ENCODE measurements around the gene DNER.
"Not testable (repeated sequence)": the region's sequence is repeated elsewhere in the genome, so short reads cannot be mapped to it uniquely, and the experiment has no call there.

The DNER gene

DNA sequence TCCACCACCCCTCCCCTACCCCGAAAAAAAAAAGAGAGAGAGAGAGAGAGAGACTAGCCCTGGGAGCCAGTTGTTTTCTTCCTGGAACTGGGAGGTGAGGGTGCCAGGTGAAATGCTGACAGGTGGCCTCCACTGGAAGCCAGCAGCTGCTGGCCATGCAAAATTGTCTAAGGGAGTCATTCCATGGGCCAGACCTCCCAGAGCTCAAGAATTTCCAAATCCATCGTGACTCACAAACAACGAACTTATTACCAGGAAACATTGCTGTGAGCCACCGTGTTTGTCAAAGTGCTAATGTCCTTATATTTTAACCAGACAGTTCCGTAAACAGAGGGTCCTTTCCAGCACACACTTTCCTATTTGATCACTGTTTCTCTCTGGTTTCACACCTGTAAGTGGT is 374.7 kb downstream of the DNER start:
- H3K27ac ChIP-seq = no peak overlapping the region
- TF ChIP-seq CTCF (IDR thresholded peaks at IDR 0.05) = no peak
- no peaks in the 10 kb centered on the region for H3K9me3 ChIP-seq
- H3K27me3 ChIP-seq = no peaks in the 10 kb centered on the region
- H3K4me3 ChIP-seq (ENCODE audit: low read depth in 1 of 2, low read length in 1 of 2) = no peak overlapping the region
- H3K36me3 ChIP-seq = no peaks in the 10 kb centered on the region
- H3K4me1 ChIP-seq (ENCODE audit: control insufficient read depth in 1 of 2, insufficient read depth in 1 of 2, low read depth in 1 of 2, low read length in 1 of 2) = no peaks in the 10 kb centered on the region

DNA sequence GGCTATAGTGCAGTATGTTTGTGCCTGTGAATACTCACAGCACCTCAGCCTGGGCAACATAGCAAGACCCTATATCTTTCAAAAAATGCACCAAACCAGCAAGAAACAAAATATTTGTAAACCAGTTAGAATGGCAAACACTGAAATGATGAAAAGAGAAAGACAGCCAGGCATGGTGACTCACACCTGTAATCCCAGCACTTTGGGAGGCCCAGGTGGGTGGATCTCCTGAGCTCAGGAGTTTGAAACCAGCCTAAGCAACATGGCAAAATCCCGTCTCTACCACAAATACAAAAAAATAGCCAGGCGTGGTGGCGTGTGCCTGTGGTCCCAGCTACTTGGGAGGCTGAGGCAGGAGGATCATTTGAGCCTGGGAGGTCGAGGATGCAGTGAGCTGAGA is 375.2 kb downstream of the DNER start:
- not testable (repeated sequence) for H3K36me3 ChIP-seq; H3K4me1 ChIP-seq (ENCODE audit: control insufficient read depth in 1 of 2, insufficient read depth in 1 of 2, low read depth in 1 of 2, low read length in 1 of 2)

GRCh38 chr2:229335877-229336346 is 378.4 kb downstream of the DNER start:
- no peak for TF ChIP-seq CTCF (IDR thresholded peaks at IDR 0.05)
- H3K4me1 ChIP-seq (ENCODE audit: control insufficient read depth in 1 of 2, insufficient read depth in 1 of 2, low read depth in 1 of 2, low read length in 1 of 2) = no peaks in the 10 kb centered on the region
- H3K27ac ChIP-seq = no peak overlapping the region

More for the DNA sequence above, 375.2 kb downstream of the DNER start:
- not testable (repeated sequence) for H3K9me3 ChIP-seq; H3K4me3 ChIP-seq (ENCODE audit: low read depth in 1 of 2, low read length in 1 of 2); H3K27me3 ChIP-seq; H3K27ac ChIP-seq

GRCh38 chr2:229335330-229335729 is 379.0 kb downstream of the DNER start:
- no peak for TF ChIP-seq CTCF (IDR thresholded peaks at IDR 0.05)
- no peak overlapping the region for H3K27ac ChIP-seq
- H3K9me3 ChIP-seq = no peaks in the 10 kb centered on the region
- H3K4me3 ChIP-seq (ENCODE audit: low read depth in 1 of 2, low read length in 1 of 2) = no peak overlapping the region
- no peaks in the 10 kb centered on the region for H3K4me1 ChIP-seq (ENCODE audit: control insufficient read depth in 1 of 2, insufficient read depth in 1 of 2, low read depth in 1 of 2, low read length in 1 of 2)
- no peaks in the 10 kb centered on the region for H3K27me3 ChIP-seq
- H3K36me3 ChIP-seq = no peaks in the 10 kb centered on the region

More at GRCh38 chr2:229335877-229336346, 378.4 kb downstream of the DNER start:
- no peak overlapping the region for H3K4me3 ChIP-seq (ENCODE audit: low read depth in 1 of 2, low read length in 1 of 2)
- no peaks in the 10 kb centered on the region for H3K9me3 ChIP-seq
- no peaks in the 10 kb centered on the region for H3K36me3 ChIP-seq
- no peaks in the 10 kb centered on the region for H3K27me3 ChIP-seq

- no peaks in the 10 kb centered on the region for H3K27me3 ChIP-seq
- H3K27ac ChIP-seq = no peak overlapping the region
- no peaks in the 10 kb centered on the region for H3K4me1 ChIP-seq (ENCODE audit: control insufficient read depth in 1 of 2, insufficient read depth in 1 of 2, low read depth in 1 of 2, low read length in 1 of 2)
- TF ChIP-seq CTCF (IDR thresholded peaks at IDR 0.05) = no peak
- H3K36me3 ChIP-seq = no peaks in the 10 kb centered on the region
- H3K9me3 ChIP-seq = no peaks in the 10 kb centered on the region
- no peak overlapping the region for H3K4me3 ChIP-seq (ENCODE audit: low read depth in 1 of 2, low read length in 1 of 2)
Measured at GRCh38 chr2:229330952-229331351, 383.4 kb downstream of the DNER start.

DNA sequence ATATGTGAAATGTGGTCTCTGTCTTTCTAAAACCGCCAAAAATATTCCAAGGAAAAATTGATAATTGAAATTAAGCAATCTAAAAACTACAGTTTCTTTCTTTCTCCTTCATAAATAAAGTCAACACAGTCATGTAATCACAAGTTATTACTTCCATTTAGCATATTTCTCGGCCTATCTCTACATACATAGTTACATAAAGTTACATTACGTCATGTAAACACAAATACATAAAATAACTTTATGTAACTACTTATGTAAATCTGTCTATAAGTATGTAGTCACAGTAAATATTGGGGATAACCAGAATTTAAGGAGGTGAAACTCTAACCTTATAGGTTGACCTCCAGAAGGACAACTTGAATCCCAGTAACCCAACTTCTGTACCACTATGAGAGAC is 394.8 kb downstream of the DNER start:
- no peak for TF ChIP-seq CTCF (IDR thresholded peaks at IDR 0.05)
- Histone ChIP-seq H3K4me1 (ENCODE audit: control insufficient read depth in 1 of 2, insufficient read depth in 1 of 2, low read depth in 1 of 2, low read length in 1 of 2) (no peaks in the 10 kb centered on the region), H3K27ac (no peak overlapping the region), H3K4me3 (ENCODE audit: low read depth in 1 of 2, low read length in 1 of 2) (no peak overlapping the region), H3K27me3 (no peaks in the 10 kb centered on the region), H3K36me3 (no peaks in the 10 kb centered on the region), H3K9me3 (no peaks in the 10 kb centered on the region)

Data from neutrophil (primary cell).